ENCODE results near the gene AFM. TPM values are rescaled to one million over a fixed set of nuclear protein-coding genes. Genes with fewer than 3 reads are reported as not detected.

Gene AFM
- total and polyA plus RNA-seq, 2 donors (not counting 1 experiment from before 2014, with no cell fraction given), result not detected

GRCh38 chr4:73434311-73434710 is 47.2 kb upstream of the AFM start:
- Histone ChIP-seq H3K4me3 (ENCODE audit: control extremely low read depth in 1 of 5, extremely low read depth in 1 of 5, insufficient read depth in 1 of 5, low read depth in 2 of 5, low read length in 4 of 5) (no peak overlapping the region), H3K9me3 (ENCODE audit: control extremely low read depth in 1 of 3, control insufficient read depth in 2 of 3, insufficient read depth in 1 of 3, low read length in 2 of 3) (no peaks in the 10 kb centered on the region), H2AFZ (ENCODE audit: insufficient read depth, low read depth, low read length, poor library complexity, severe bottlenecking) (no peak overlapping the region), H3K27ac (ENCODE audit: low read length in 2 of 2) (no peak overlapping the region), H3K4me2 (replicated peaks; ENCODE audit: low read depth, low read length, poor library complexity, severe bottlenecking) (no peak overlapping the region), H4K20me1 (ENCODE audit: control insufficient read depth, insufficient read depth, low read length, poor library complexity, severe bottlenecking) (no peaks in the 10 kb centered on the region), H3K79me2 (ENCODE audit: control insufficient read depth, insufficient read depth, low read length) (no peaks in the 10 kb centered on the region), H3K27me3 (replicated peaks in 1 of 4; ENCODE audit: control extremely low read depth in 1 of 4, control insufficient read depth in 3 of 4, insufficient read depth in 4 of 4, low read length in 3 of 4) (peaks cover 0 to 4% (median 1%) of the 10 kb centered on the region in 4 experiments), H3K4me1 (ENCODE audit: control insufficient read depth in 2 of 2, insufficient read depth in 2 of 2, low read length in 2 of 2) (no peaks in the 10 kb centered on the region), H3K9ac (ENCODE audit: low read length) (no peak overlapping the region), H3K36me3 (replicated peaks in 1 of 2; ENCODE audit: control extremely low read depth in 1 of 2, control insufficient read depth in 1 of 2, extremely low read depth in 1 of 2, insufficient read depth in 2 of 2, low read length in 1 of 2) (no peaks in the 10 kb centered on the region)
- intact Hi-C loops (cut with micrococcal nuclease), result no loop called here
- Mint-ChIP-seq H3K4me3 (no peak overlapping the region), H3K4me1 (no peaks in the 10 kb centered on the region), H3K27ac (no peak overlapping the region), H3K27me3 (peaks cover 6% of the 10 kb centered on the region), H3K9me3 (ENCODE audit: insufficient read depth) (no peaks in the 10 kb centered on the region)
- WGBS (ENCODE audit: insufficient coverage), result 56% methylated on average over 3 of the region's 3 CpGs
- TF ChIP-seq, protein P1, sequence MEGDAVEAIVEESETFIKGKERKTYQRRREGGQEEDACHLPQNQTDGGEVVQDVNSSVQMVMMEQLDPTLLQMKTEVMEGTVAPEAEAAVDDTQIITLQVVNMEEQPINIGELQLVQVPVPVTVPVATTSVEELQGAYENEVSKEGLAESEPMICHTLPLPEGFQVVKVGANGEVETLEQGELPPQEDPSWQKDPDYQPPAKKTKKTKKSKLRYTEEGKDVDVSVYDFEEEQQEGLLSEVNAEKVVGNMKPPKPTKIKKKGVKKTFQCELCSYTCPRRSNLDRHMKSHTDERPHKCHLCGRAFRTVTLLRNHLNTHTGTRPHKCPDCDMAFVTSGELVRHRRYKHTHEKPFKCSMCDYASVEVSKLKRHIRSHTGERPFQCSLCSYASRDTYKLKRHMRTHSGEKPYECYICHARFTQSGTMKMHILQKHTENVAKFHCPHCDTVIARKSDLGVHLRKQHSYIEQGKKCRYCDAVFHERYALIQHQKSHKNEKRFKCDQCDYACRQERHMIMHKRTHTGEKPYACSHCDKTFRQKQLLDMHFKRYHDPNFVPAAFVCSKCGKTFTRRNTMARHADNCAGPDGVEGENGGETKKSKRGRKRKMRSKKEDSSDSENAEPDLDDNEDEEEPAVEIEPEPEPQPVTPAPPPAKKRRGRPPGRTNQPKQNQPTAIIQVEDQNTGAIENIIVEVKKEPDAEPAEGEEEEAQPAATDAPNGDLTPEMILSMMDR (IDR thresholded peaks at IDR 0.05), result peak; percentile 71
- TF ChIP-seq EZH2 (IDR thresholded peaks at IDR 0.05; ENCODE audit: borderline replicate concordance, insufficient read depth, low read depth, low read length, poor library complexity, severe bottlenecking), result no peak
- POLR2A ChIA-PET, result no interaction called here
- CTCF ChIA-PET, result interaction anchor here (1.9 kb wide), 1 partner anchor 9 kb away, joined by 4 read pairs; no protein-coding TSS in a partner anchor
- ATAC-seq (ENCODE audit: low read depth) (no peak), DNase-seq (peak; percentile 8)

DNA sequence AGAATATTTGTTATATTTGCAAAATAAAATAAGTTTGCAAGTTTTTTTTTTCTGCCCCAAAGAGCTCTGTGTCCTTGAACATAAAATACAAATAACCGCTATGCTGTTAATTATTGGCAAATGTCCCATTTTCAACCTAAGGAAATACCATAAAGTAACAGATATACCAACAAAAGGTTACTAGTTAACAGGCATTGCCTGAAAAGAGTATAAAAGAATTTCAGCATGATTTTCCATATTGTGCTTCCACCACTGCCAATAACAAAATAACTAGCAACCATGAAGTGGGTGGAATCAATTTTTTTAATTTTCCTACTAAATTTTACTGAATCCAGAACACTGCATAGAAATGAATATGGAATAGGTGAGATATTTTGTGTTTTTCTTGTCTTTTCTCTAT is 45.6 kb upstream of the AFM start, which contains the start of gene AFP:
Gene AFP (plus strand): TSS at position 238 of the 400 bp plus-strand sequence. CDS start 42 bp downstream, at position 280.
- Mint-ChIP-seq H3K9me3 (ENCODE audit: insufficient read depth) (no peaks in the 10 kb centered on the region), H3K27me3 (peaks cover 6% of the 10 kb centered on the region), H3K4me3 (no peak within 1 kb of the TSS), H3K27ac (no peak within 1 kb of the TSS), H3K4me1 (no peaks in the 10 kb centered on the region)
- intact Hi-C loops (cut with micrococcal nuclease), result no loop called here
- Histone ChIP-seq H3K9ac (ENCODE audit: low read length) (no peak within 1 kb of the TSS), H3K4me1 (ENCODE audit: control insufficient read depth in 2 of 2, insufficient read depth in 2 of 2, low read length in 2 of 2) (no peaks in the 10 kb centered on the region), H3K4me3 (ENCODE audit: control extremely low read depth in 1 of 5, extremely low read depth in 1 of 5, insufficient read depth in 1 of 5, low read depth in 2 of 5, low read length in 4 of 5) (no peak within 1 kb of the TSS), H3K79me2 (ENCODE audit: control insufficient read depth, insufficient read depth, low read length) (no peaks in the 10 kb centered on the region), H3K36me3 (replicated peaks in 1 of 2; ENCODE audit: control extremely low read depth in 1 of 2, control insufficient read depth in 1 of 2, extremely low read depth in 1 of 2, insufficient read depth in 2 of 2, low read length in 1 of 2) (no peaks in the 10 kb centered on the region), H3K9me3 (ENCODE audit: control extremely low read depth in 1 of 3, control insufficient read depth in 2 of 3, insufficient read depth in 1 of 3, low read length in 2 of 3) (no peaks in the 10 kb centered on the region), H3K27me3 (replicated peaks in 1 of 4; ENCODE audit: control extremely low read depth in 1 of 4, control insufficient read depth in 3 of 4, insufficient read depth in 4 of 4, low read length in 3 of 4) (peaks cover 0 to 4% (median 1%) of the 10 kb centered on the region in 4 experiments), H2AFZ (ENCODE audit: insufficient read depth, low read depth, low read length, poor library complexity, severe bottlenecking) (no peak within 1 kb of the TSS), H3K4me2 (replicated peaks; ENCODE audit: low read depth, low read length, poor library complexity, severe bottlenecking) (no peak within 1 kb of the TSS), H3K27ac (ENCODE audit: low read length in 2 of 2) (no peak within 1 kb of the TSS), H4K20me1 (ENCODE audit: control insufficient read depth, insufficient read depth, low read length, poor library complexity, severe bottlenecking) (no peaks in the 10 kb centered on the region)
- no CpG with 5 or more reads among the region's 1 CpG for WGBS (ENCODE audit: insufficient coverage)
- POLR2A ChIA-PET, result no interaction called here
- ATAC-seq (ENCODE audit: low read depth) (no peak), DNase-seq (no peak)
- CTCF ChIA-PET, result no interaction called here
- TF ChIP-seq EZH2 (IDR thresholded peaks at IDR 0.05; ENCODE audit: borderline replicate concordance, insufficient read depth, low read depth, low read length, poor library complexity, severe bottlenecking), result no peak
- TF ChIP-seq, protein P1 (IDR thresholded peaks at IDR 0.05), result no peak
